HG02678 (cell line): ENCODE measurements around the gene CEP164.
"Not testable (repeated sequence)": the region's sequence is repeated elsewhere in the genome, so short reads cannot be mapped to it uniquely, and the experiment has no call there.

Experiments
- ATAC-seq: cut with Tn5 transposase; IDR thresholded peaks from one replicate; pipeline ENCODE4 v1.9.1; 2021; ENCODE audit warnings: mild to moderate bottlenecking, moderate library complexity; ENCODE audit not compliant: unreplicated experiment

CEP164 gene

GRCh38 chr11:117392001-117392690 is 64.5 kb downstream of the CEP164 start:
- ATAC-seq = no peak

GRCh38 chr11:117392979-117393378 is 65.3 kb downstream of the CEP164 start:
- no peak for ATAC-seq

GRCh38 chr11:117394221-117394925 is 66.7 kb downstream of the CEP164 start:
- ATAC-seq = no peak

GRCh38 chr11:117395476-117395875 is 67.8 kb downstream of the CEP164 start:
- no peak for ATAC-seq

GRCh38 chr11:117396970-117397369 is 69.3 kb downstream of the CEP164 start:
- ATAC-seq = no peak

- ATAC-seq = not testable (repeated sequence)
Observed at GRCh38 chr11:117398618-117399017, 71.0 kb downstream of the CEP164 start.

- not testable (repeated sequence) for ATAC-seq
Observed at GRCh38 chr11:117399100-117399840, 71.6 kb downstream of the CEP164 start.

GRCh38 chr11:117405898-117406297 is 78.2 kb downstream of the CEP164 start:
- ATAC-seq = not testable (repeated sequence)

- ATAC-seq = no peak
Observed at GRCh38 chr11:117407016-117407415, 79.4 kb downstream of the CEP164 start.

GRCh38 chr11:117408356-117408755 is 80.7 kb downstream of the CEP164 start:
- no peak for ATAC-seq

- ATAC-seq = no peak
Observed at GRCh38 chr11:117409511-117409910, 81.9 kb downstream of the CEP164 start.

GRCh38 chr11:117410238-117410637 is 82.6 kb downstream of the CEP164 start:
- ATAC-seq = no peak

GRCh38 chr11:117410861-117411710 is 83.4 kb downstream of the CEP164 start:
- no peak for ATAC-seq

- ATAC-seq = no peak
Observed at GRCh38 chr11:117411736-117412135, 84.1 kb downstream of the CEP164 start.

- no peak for ATAC-seq
Observed at GRCh38 chr11:117412176-117412575, 84.5 kb downstream of the CEP164 start.

- no peak for ATAC-seq
Observed at GRCh38 chr11:117412653-117413275, 85.1 kb downstream of the CEP164 start.

- no peak for ATAC-seq
Observed at GRCh38 chr11:117413616-117414015, 86.0 kb downstream of the CEP164 start.

- no peak for ATAC-seq
Observed at GRCh38 chr11:117414724-117415123, 87.1 kb downstream of the CEP164 start.

- no peak for ATAC-seq
Observed at GRCh38 chr11:117415358-117415896, 87.8 kb downstream of the CEP164 start.

- ATAC-seq = no peak
Observed at GRCh38 chr11:117417342-117417741, 89.7 kb downstream of the CEP164 start.
